H1 (cell line): ENCODE results near the gene WDR48. TPM values are rescaled to one million over a fixed set of nuclear protein-coding genes. Genes with fewer than 3 reads are reported as not detected.

Source experiments
- EZH2 ChIP-seq: fragments of 200-600 bp; sonication (generic); IDR thresholded peaks from 2 replicates; pipeline ENCODE4 v1.7.1; 2012; ENCODE audit warnings: low read depth, mild to moderate bottlenecking, moderate library complexity, low read length, inconsistent platforms; ENCODE audit not compliant: severe bottlenecking
- polyA plus RNA-seq, 7 experiments: library from polyadenylated mRNA; depleted of rRNA in 3 of 7; stranded (reverse) in 5 of 7; unstranded in 2 of 7; fragments of >200 nt in 5 of 7; fragments of 200-250 nt in 2 of 7; gene quantifications; 1 replicate in 5 of 7; 2 replicates in 1 of 7; 4 replicates in 1 of 7; pipeline versions ENCODE4 v1.2.1 to v1.2.3, GENCODE V29; 2011 to 2013; ENCODE audit warnings: missing spikeins in 2 of 7, mixed read lengths in 2 of 7
- total RNA-seq: library from RNA; stranded (reverse); fragmentation: NEBNext Ultra II Directional; extraction: Animal tissue kit (Norgen Biotek cat#: 25700); gene quantifications from 2 replicates; pipeline ENCODE4 v1.2.1, GENCODE V29; 2021
- TF ChIP-seq, protein P1 (sequence below): fragments of 300-600 bp; sonication (generic); IDR thresholded peaks from 2 replicates; pipeline ENCODE4 v1.7.1; 2012; ENCODE audit warnings: low read length, moderate library complexity, mild to moderate bottlenecking, inconsistent platforms; ENCODE audit not compliant: insufficient replicate concordance

Gene WDR48
- total and polyA plus RNA-seq, 2 of the 8 experiments (the other 6 are each of a cell fraction or from before 2014, with no cell fraction given) = 21.2 to 54.1 TPM

DNA sequence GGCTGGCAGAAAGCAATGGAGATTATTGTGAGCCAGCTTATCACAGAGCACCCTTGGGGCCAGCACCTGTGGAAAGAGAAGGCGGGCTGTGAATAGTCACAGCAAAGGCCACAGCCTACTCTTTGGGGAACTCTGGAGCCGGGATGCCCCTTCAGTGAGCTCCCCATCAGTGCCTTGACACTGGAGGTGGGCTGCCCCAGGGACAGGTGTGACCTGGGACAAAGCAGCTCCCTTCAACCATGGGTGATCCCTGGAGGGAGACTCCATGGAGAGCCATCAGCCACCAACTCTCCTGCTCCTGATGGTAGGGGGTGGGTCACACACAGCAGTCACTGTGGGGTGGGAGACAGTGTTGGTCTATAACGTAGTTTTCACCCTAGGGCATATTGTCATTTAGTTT, 61.5 kb downstream of the WDR48 start (continued):
- TF ChIP-seq, protein P1, sequence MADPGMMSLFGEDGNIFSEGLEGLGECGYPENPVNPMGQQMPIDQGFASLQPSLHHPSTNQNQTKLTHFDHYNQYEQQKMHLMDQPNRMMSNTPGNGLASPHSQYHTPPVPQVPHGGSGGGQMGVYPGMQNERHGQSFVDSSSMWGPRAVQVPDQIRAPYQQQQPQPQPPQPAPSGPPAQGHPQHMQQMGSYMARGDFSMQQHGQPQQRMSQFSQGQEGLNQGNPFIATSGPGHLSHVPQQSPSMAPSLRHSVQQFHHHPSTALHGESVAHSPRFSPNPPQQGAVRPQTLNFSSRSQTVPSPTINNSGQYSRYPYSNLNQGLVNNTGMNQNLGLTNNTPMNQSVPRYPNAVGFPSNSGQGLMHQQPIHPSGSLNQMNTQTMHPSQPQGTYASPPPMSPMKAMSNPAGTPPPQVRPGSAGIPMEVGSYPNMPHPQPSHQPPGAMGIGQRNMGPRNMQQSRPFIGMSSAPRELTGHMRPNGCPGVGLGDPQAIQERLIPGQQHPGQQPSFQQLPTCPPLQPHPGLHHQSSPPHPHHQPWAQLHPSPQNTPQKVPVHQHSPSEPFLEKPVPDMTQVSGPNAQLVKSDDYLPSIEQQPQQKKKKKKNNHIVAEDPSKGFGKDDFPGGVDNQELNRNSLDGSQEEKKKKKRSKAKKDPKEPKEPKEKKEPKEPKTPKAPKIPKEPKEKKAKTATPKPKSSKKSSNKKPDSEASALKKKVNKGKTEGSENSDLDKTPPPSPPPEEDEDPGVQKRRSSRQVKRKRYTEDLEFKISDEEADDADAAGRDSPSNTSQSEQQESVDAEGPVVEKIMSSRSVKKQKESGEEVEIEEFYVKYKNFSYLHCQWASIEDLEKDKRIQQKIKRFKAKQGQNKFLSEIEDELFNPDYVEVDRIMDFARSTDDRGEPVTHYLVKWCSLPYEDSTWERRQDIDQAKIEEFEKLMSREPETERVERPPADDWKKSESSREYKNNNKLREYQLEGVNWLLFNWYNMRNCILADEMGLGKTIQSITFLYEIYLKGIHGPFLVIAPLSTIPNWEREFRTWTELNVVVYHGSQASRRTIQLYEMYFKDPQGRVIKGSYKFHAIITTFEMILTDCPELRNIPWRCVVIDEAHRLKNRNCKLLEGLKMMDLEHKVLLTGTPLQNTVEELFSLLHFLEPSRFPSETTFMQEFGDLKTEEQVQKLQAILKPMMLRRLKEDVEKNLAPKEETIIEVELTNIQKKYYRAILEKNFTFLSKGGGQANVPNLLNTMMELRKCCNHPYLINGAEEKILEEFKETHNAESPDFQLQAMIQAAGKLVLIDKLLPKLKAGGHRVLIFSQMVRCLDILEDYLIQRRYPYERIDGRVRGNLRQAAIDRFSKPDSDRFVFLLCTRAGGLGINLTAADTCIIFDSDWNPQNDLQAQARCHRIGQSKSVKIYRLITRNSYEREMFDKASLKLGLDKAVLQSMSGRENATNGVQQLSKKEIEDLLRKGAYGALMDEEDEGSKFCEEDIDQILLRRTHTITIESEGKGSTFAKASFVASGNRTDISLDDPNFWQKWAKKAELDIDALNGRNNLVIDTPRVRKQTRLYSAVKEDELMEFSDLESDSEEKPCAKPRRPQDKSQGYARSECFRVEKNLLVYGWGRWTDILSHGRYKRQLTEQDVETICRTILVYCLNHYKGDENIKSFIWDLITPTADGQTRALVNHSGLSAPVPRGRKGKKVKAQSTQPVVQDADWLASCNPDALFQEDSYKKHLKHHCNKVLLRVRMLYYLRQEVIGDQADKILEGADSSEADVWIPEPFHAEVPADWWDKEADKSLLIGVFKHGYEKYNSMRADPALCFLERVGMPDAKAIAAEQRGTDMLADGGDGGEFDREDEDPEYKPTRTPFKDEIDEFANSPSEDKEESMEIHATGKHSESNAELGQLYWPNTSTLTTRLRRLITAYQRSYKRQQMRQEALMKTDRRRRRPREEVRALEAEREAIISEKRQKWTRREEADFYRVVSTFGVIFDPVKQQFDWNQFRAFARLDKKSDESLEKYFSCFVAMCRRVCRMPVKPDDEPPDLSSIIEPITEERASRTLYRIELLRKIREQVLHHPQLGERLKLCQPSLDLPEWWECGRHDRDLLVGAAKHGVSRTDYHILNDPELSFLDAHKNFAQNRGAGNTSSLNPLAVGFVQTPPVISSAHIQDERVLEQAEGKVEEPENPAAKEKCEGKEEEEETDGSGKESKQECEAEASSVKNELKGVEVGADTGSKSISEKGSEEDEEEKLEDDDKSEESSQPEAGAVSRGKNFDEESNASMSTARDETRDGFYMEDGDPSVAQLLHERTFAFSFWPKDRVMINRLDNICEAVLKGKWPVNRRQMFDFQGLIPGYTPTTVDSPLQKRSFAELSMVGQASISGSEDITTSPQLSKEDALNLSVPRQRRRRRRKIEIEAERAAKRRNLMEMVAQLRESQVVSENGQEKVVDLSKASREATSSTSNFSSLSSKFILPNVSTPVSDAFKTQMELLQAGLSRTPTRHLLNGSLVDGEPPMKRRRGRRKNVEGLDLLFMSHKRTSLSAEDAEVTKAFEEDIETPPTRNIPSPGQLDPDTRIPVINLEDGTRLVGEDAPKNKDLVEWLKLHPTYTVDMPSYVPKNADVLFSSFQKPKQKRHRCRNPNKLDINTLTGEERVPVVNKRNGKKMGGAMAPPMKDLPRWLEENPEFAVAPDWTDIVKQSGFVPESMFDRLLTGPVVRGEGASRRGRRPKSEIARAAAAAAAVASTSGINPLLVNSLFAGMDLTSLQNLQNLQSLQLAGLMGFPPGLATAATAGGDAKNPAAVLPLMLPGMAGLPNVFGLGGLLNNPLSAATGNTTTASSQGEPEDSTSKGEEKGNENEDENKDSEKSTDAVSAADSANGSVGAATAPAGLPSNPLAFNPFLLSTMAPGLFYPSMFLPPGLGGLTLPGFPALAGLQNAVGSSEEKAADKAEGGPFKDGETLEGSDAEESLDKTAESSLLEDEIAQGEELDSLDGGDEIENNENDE = no peak
- TF ChIP-seq EZH2 = no peak
